DOHH2 (cell line): ENCODE results near the gene BARX2.
"Not testable (repeated sequence)": the region's sequence is repeated elsewhere in the genome, so short reads cannot be mapped to it uniquely, and the experiment has no call there.

Experiments
- H3F3A ChIP-seq: fragments of 200-600 bp; sonication (generic), shearing (Covaris generic); 2 replicates; pipeline ENCODE4 v1.6.0; 2016; ENCODE audit warnings: antibody characterized with exemption, mild to moderate bottlenecking; ENCODE audit not compliant: control insufficient read depth, insufficient read depth
- H3K27ac ChIP-seq: fragments of 200-600 bp; sonication (generic); 2 replicates; pipeline ENCODE4 v1.5.1; 2014; ENCODE audit warnings: low read depth, mild to moderate bottlenecking, low read length, moderate library complexity
- H3K27me3 ChIP-seq: fragments of 200-600 bp; sonication (generic); 2 replicates; pipeline ENCODE4 v1.6.1; 2014; ENCODE audit warnings: mild to moderate bottlenecking, low read length, mixed read lengths; ENCODE audit not compliant: control insufficient read depth
- H3K36me3 ChIP-seq: fragments of 200-600 bp; sonication (generic); 2 replicates; pipeline ENCODE4 v1.6.1; 2014; ENCODE audit warnings: mild to moderate bottlenecking, low read length, moderate library complexity, mixed read lengths; ENCODE audit not compliant: control insufficient read depth
- H3K4me1 ChIP-seq: fragments of 200-600 bp; sonication (generic); 2 replicates; pipeline ENCODE4 v1.6.1; 2014; ENCODE audit warnings: mild to moderate bottlenecking, low read length, mixed read lengths; ENCODE audit not compliant: control insufficient read depth
- H3K4me2 ChIP-seq: fragments of 200-600 bp; sonication (generic); 2 replicates; pipeline ENCODE4 v1.6.0; 2014; ENCODE audit warnings: mild to moderate bottlenecking, low read length, moderate library complexity
- H3K4me3 ChIP-seq: fragments of 200-600 bp; sonication (generic); 2 replicates; pipeline ENCODE4 v1.5.1; 2014; ENCODE audit warnings: mild to moderate bottlenecking, low read length, mixed read lengths
- H3K79me2 ChIP-seq: fragments of 200-600 bp; sonication (generic); 2 replicates; pipeline ENCODE4 v1.6.1; 2014; ENCODE audit warnings: mild to moderate bottlenecking, low read length, mixed read lengths; ENCODE audit not compliant: control insufficient read depth
- H3K9me2 ChIP-seq: fragments of 200-600 bp; sonication (generic); replicated peaks from 2 replicates; pipeline ENCODE4 v1.6.1; 2014; ENCODE audit warnings: mild to moderate bottlenecking, low read length, mixed read lengths; ENCODE audit not compliant: control insufficient read depth
- H3K9me3 ChIP-seq: fragments of 200-600 bp; sonication (generic); 2 replicates; pipeline ENCODE4 v1.6.1; 2014; ENCODE audit warnings: antibody characterized with exemption, low read length, mixed read lengths; ENCODE audit not compliant: control insufficient read depth, insufficient read depth
- H4K20me1 ChIP-seq: fragments of 200-600 bp; sonication (generic); 2 replicates; pipeline ENCODE4 v1.6.0; 2014; ENCODE audit warnings: low read depth, mild to moderate bottlenecking, antibody characterized with exemption, low read length, moderate library complexity; ENCODE audit not compliant: control insufficient read depth, insufficient read depth
- CTCF ChIP-seq: fragments of 200-600 bp; sonication (generic); IDR thresholded peaks from one replicate; pipeline ENCODE4 v1.5.1; 2014; ENCODE audit warnings: antibody characterized with exemption, mild to moderate bottlenecking, low read depth, low read length; ENCODE audit not compliant: poor library complexity, severe bottlenecking
- EZH2phosphoT487 ChIP-seq: fragments of 200-600 bp; sonication (generic); IDR thresholded peaks from 2 replicates; pipeline ENCODE4 v1.6.1; 2017; ENCODE audit warnings: borderline replicate concordance, mild to moderate bottlenecking, antibody characterized with exemption, low read length, moderate library complexity, mixed read lengths

The BARX2 gene

GRCh38 chr11:129375751-129376657 is at the start of gene BARX2:
Gene BARX2 (plus strand): TSS chr11:129375848. CDS start chr11:129376036, 188 bp downstream.
- no peaks in the 10 kb centered on the region for H3K36me3 ChIP-seq
- no peaks in the 10 kb centered on the region for H3K79me2 ChIP-seq
- H3K9me3 ChIP-seq = no peaks in the 10 kb centered on the region
- no peaks in the 10 kb centered on the region for H4K20me1 ChIP-seq
- peaks cover 12% of the 10 kb centered on the region for H3K27me3 ChIP-seq
- H3F3A ChIP-seq = no peaks in the 10 kb centered on the region
- no peaks in the 10 kb centered on the region for H3K9me2 ChIP-seq
- H3K4me2 ChIP-seq = no peak within 1 kb of the TSS
- no peak for TF ChIP-seq CTCF
- no peak for TF ChIP-seq EZH2phosphoT487
- no peak within 1 kb of the TSS for H3K27ac ChIP-seq
- H3K4me3 ChIP-seq = no peak within 1 kb of the TSS
- no peaks in the 10 kb centered on the region for H3K4me1 ChIP-seq

GRCh38 chr11:129326921-129327320 is 48.7 kb upstream of the BARX2 start:
- H3K4me2 ChIP-seq = no peak overlapping the region
- H3K9me2 ChIP-seq = no peaks in the 10 kb centered on the region
- TF ChIP-seq CTCF (no peak), EZH2phosphoT487 (no peak)
- no peaks in the 10 kb centered on the region for H3K27me3 ChIP-seq
- no peaks in the 10 kb centered on the region for H3K36me3 ChIP-seq
- no peak overlapping the region for H3K4me3 ChIP-seq
- H4K20me1 ChIP-seq = no peaks in the 10 kb centered on the region
- no peaks in the 10 kb centered on the region for H3K4me1 ChIP-seq
- H3K79me2 ChIP-seq = no peaks in the 10 kb centered on the region
- no peaks in the 10 kb centered on the region for H3F3A ChIP-seq
- H3K9me3 ChIP-seq = no peaks in the 10 kb centered on the region
- H3K27ac ChIP-seq = no peak overlapping the region

- H3K27ac ChIP-seq, H3K4me3 ChIP-seq, H3K4me2 ChIP-seq, H3K36me3 ChIP-seq, H3K4me1 ChIP-seq, H3K79me2 ChIP-seq, H3K9me2 ChIP-seq, H3K9me3 ChIP-seq, H3K27me3 ChIP-seq, H4K20me1 ChIP-seq, H3F3A ChIP-seq: not testable (repeated sequence)
Measured at GRCh38 chr11:129327708-129328107, 47.9 kb upstream of the BARX2 start.

- Histone ChIP-seq H3K4me3 (no peak overlapping the region), H3K36me3 (no peaks in the 10 kb centered on the region), H3K9me3 (no peaks in the 10 kb centered on the region), H3K27me3 (no peaks in the 10 kb centered on the region), H3K79me2 (no peaks in the 10 kb centered on the region), H3K9me2 (no peaks in the 10 kb centered on the region), H3K27ac (no peak overlapping the region), H3K4me2 (no peak overlapping the region), H3K4me1 (no peaks in the 10 kb centered on the region), H4K20me1 (no peaks in the 10 kb centered on the region), H3F3A (no peaks in the 10 kb centered on the region)
- TF ChIP-seq EZH2phosphoT487 (no peak), CTCF (no peak)
Measured at GRCh38 chr11:129328756-129329155, 46.9 kb upstream of the BARX2 start.
